ENCODE measurements around the gene FAM135A. TPM values are rescaled to one million over a fixed set of nuclear protein-coding genes. Genes with fewer than 3 reads are reported as not detected.

The FAM135A gene
- total and polyA plus RNA-seq, 2 of the 13 experiments (the other 11 are each of a cell fraction or from before 2014, with no cell fraction given), result 26.9 to 31.5 TPM

DNA sequence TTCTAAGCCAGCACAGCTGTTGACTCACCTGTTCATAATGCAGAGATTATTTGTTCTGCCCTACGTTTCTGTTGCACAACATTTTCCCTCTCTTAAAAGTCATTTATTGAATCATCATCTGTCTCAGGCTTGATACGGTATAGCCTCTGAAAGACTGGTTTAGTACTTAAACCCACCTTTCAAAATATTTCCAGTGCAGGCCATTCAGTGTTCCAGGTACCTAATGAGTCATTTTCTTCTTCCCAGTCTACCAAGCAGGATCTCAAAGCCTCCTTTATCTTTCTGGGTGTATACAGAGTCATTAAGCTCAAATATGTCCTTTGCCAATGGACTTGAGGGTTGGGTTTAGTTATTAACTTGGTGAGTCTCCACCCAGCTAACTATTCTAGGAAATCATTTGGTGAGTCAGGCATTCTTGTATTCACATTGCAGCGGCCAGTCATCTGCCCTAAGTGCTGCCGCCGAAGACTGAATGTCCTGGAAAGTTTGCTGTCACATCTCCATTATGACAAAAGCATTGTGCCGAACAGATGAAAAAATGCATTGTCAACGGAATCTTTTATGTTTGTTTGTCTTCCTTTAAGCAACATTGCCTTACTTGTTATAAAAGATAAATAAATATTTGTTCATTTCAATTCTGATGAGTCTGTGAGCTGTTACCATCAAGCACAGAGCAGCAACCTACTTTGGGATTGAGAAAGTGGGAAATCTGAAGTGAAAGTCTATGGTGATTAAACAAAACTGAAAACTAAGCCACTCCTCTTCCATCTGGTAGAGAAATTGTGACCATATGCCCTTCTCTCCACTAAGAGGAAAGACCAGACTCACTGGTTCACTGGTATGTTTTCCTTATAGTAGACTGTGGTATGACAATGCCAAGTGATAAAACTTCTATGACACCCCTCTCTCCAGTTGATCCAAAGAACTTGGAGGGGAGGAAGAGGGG, 14.3 kb upstream of the FAM135A start (continued):
- TF ChIP-seq ZNF891 (CRISPR knock-in tag; IDR thresholded peaks at IDR 0.05), result no peak
- 0 out of 2 replicates have a peak, but pooled peaks have one; percentile 48 for TF ChIP-seq TGIF2 (CRISPR knock-in tag; IDR thresholded peaks at IDR 0.05)
- TF ChIP-seq, protein P1, sequence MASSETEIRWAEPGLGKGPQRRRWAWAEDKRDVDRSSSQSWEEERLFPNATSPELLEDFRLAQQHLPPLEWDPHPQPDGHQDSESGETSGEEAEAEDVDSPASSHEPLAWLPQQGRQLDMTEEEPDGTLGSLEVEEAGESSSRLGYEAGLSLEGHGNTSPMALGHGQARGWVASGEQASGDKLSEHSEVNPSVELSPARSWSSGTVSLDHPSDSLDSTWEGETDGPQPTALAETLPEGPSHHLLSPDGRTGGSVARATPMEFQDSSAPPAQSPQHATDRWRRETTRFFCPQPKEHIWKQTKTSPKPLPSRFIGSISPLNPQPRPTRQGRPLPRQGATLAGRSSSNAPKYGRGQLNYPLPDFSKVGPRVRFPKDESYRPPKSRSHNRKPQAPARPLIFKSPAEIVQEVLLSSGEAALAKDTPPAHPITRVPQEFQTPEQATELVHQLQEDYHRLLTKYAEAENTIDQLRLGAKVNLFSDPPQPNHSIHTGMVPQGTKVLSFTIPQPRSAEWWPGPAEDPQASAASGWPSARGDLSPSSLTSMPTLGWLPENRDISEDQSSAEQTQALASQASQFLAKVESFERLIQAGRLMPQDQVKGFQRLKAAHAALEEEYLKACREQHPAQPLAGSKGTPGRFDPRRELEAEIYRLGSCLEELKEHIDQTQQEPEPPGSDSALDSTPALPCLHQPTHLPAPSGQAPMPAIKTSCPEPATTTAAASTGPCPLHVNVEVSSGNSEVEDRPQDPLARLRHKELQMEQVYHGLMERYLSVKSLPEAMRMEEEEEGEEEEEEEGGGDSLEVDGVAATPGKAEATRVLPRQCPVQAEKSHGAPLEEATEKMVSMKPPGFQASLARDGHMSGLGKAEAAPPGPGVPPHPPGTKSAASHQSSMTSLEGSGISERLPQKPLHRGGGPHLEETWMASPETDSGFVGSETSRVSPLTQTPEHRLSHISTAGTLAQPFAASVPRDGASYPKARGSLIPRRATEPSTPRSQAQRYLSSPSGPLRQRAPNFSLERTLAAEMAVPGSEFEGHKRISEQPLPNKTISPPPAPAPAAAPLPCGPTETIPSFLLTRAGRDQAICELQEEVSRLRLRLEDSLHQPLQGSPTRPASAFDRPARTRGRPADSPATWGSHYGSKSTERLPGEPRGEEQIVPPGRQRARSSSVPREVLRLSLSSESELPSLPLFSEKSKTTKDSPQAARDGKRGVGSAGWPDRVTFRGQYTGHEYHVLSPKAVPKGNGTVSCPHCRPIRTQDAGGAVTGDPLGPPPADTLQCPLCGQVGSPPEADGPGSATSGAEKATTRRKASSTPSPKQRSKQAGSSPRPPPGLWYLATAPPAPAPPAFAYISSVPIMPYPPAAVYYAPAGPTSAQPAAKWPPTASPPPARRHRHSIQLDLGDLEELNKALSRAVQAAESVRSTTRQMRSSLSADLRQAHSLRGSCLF (CRISPR knock-in tag; IDR thresholded peaks at IDR 0.05; ENCODE audit: borderline replicate concordance), result no peak
- no peak for TF ChIP-seq HDAC6 (IDR thresholded peaks at IDR 0.05; ENCODE audit: low read depth, low read length)
- TF ChIP-seq TBX3 (IDR thresholded peaks at IDR 0.05; ENCODE audit: borderline replicate concordance), result peak; percentile 50; the same call in 1 of the 2 replicates
- TF ChIP-seq, protein P2, sequence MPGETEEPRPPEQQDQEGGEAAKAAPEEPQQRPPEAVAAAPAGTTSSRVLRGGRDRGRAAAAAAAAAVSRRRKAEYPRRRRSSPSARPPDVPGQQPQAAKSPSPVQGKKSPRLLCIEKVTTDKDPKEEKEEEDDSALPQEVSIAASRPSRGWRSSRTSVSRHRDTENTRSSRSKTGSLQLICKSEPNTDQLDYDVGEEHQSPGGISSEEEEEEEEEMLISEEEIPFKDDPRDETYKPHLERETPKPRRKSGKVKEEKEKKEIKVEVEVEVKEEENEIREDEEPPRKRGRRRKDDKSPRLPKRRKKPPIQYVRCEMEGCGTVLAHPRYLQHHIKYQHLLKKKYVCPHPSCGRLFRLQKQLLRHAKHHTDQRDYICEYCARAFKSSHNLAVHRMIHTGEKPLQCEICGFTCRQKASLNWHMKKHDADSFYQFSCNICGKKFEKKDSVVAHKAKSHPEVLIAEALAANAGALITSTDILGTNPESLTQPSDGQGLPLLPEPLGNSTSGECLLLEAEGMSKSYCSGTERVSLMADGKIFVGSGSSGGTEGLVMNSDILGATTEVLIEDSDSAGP (CRISPR knock-in tag; IDR thresholded peaks at IDR 0.05; ENCODE audit: borderline replicate concordance), result no peak
- no peak for TF ChIP-seq JDP2 (CRISPR knock-in tag; IDR thresholded peaks at IDR 0.05; ENCODE audit: borderline replicate concordance)
- TF ChIP-seq, protein P3, sequence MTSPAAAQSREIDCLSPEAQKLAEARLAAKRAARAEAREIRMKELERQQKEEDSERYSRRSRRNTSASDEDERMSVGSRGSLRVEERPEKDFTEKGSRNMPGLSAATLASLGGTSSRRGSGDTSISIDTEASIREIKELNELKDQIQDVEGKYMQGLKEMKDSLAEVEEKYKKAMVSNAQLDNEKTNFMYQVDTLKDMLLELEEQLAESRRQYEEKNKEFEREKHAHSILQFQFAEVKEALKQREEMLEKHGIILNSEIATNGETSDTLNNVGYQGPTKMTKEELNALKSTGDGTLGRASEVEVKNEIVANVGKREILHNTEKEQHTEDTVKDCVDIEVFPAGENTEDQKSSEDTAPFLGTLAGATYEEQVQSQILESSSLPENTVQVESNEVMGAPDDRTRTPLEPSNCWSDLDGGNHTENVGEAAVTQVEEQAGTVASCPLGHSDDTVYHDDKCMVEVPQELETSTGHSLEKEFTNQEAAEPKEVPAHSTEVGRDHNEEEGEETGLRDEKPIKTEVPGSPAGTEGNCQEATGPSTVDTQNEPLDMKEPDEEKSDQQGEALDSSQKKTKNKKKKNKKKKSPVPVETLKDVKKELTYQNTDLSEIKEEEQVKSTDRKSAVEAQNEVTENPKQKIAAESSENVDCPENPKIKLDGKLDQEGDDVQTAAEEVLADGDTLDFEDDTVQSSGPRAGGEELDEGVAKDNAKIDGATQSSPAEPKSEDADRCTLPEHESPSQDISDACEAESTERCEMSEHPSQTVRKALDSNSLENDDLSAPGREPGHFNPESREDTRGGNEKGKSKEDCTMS (CRISPR knock-in tag; conservative IDR thresholded peaks at IDR 0.05), result no peak
- TF ChIP-seq POLR2G (IDR thresholded peaks at IDR 0.05; ENCODE audit: low read depth, low read length), result peak; percentile 80
- TF ChIP-seq SP140L (CRISPR knock-in tag; IDR thresholded peaks at IDR 0.05; ENCODE audit: borderline replicate concordance), result no peak
- peak; percentile 68; the same call in 1 of the 2 replicates for TF ChIP-seq CREM (IDR thresholded peaks at IDR 0.05)
- TF ChIP-seq CREM (CRISPR knock-in tag; IDR thresholded peaks at IDR 0.05), result no peak
- TF ChIP-seq ZIK1 (CRISPR knock-in tag; IDR thresholded peaks at IDR 0.05; ENCODE audit: borderline replicate concordance, low read depth), result no peak
- TF ChIP-seq, protein P4, sequence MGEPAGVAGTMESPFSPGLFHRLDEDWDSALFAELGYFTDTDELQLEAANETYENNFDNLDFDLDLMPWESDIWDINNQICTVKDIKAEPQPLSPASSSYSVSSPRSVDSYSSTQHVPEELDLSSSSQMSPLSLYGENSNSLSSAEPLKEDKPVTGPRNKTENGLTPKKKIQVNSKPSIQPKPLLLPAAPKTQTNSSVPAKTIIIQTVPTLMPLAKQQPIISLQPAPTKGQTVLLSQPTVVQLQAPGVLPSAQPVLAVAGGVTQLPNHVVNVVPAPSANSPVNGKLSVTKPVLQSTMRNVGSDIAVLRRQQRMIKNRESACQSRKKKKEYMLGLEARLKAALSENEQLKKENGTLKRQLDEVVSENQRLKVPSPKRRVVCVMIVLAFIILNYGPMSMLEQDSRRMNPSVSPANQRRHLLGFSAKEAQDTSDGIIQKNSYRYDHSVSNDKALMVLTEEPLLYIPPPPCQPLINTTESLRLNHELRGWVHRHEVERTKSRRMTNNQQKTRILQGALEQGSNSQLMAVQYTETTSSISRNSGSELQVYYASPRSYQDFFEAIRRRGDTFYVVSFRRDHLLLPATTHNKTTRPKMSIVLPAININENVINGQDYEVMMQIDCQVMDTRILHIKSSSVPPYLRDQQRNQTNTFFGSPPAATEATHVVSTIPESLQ (CRISPR knock-in tag; conservative IDR thresholded peaks at IDR 0.05), result no peak
- TF ChIP-seq, protein P5, sequence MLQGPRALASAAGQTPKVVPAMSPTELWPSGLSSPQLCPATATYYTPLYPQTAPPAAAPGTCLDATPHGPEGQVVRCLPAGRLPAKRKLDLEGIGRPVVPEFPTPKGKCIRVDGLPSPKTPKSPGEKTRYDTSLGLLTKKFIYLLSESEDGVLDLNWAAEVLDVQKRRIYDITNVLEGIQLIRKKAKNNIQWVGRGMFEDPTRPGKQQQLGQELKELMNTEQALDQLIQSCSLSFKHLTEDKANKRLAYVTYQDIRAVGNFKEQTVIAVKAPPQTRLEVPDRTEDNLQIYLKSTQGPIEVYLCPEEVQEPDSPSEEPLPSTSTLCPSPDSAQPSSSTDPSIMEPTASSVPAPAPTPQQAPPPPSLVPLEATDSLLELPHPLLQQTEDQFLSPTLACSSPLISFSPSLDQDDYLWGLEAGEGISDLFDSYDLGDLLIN (CRISPR knock-in tag; IDR thresholded peaks at IDR 0.05; ENCODE audit: borderline replicate concordance), result no peak
